ENCODE results near the gene CIB2.

The CIB2 gene

DNA sequence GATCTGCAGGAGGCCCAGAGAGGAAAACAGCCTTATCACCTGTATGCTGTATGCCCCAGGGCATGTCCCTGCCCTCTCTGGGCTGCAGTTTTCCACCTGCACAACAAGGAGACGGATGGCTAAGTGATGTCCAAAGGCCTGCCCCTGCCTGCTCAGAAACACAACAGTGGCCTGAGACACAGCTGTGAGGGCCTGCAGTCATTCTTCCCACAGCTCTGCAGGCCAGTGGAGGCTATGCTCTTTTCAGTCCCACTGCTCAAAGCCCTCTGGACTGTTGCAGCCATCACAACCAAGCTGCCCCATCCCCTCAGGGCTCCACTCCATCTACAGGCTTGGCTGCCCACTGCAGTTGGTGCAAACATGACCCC lies 48.5 kb downstream of the CIB2 start:
- no peak for DNase-seq

- DNase-seq: no peak
Observed at GRCh38 chr15:78082106-78082742, 49.0 kb downstream of the CIB2 start.

DNA sequence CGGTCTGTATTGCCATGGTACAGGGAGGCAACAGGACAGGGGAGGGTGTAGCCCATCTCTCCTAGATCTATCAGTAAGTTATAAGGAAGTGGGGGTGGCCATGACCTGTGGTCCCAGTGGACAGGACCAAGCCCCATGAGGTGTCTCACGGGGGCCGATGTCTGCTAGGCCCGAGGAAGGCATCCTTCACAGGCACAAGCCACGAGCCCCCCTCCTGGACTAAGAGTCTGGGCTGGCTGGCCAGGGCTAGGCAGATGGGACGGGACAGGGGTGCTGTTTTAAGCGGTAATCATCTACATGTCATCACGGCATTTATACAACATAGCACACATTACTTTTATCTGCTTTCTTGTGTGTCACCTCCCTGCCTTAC lies 51.2 kb downstream of the CIB2 start:
- DNase-seq: no peak

- no peak for DNase-seq
Observed at GRCh38 chr15:78079298-78080087, 51.8 kb downstream of the CIB2 start.

- no peak for DNase-seq
Observed at GRCh38 chr15:78077871-78078210, 53.4 kb downstream of the CIB2 start.

- peak; percentile 76 for DNase-seq
Observed at GRCh38 chr15:78077053-78077870, 54.0 kb downstream of the CIB2 start, which contains the start of gene TBC1D2B. TBC1D2B (minus strand) TSS chr15:78077711; CDS start chr15:78077652, 59 bp downstream.

DNA sequence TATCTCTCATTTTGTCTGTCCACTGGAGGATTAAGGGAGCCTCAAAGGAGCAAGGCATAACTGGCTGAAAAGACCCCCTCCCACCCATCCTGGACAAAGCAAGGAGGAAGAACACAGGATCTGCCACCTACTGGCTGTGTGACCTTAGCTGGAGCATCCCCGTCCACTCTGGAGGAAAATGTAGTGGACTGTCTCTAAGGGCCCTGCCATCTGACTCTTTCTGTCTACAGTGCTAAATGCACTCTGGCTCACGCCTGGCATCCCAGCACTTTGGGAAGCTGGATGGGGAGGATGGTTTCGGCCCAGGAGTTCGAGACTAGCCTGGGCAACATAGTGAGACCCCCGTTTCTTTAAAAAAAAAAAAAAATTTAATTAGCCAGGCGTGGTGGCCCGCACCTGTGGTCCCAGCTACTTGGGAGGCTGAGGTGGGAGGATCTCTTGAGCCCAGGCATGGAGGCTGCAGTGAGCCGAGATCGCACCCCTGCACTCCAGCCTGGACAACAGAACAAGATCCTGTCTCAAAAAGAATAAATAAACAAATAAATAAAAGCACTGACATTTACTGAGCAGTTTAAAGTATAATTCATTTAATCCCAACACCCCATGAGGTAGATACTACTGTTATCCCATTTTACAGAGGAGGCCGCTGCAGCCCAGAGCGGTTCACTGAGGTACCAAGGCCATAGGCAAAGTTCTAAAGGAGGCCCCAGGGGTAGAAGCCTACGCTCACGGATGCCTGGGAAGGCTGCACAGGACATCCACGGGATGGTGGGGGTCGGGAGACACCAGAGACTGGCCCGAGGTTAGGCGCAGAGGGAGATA lies 54.8 kb downstream of the CIB2 start:
- DNase-seq: no peak

- no peak for DNase-seq
Observed at GRCh38 chr15:78075490-78076230, 55.6 kb downstream of the CIB2 start.

GRCh38 chr15:78073046-78073787 lies 58.0 kb downstream of the CIB2 start:
- DNase-seq: no peak

DNA sequence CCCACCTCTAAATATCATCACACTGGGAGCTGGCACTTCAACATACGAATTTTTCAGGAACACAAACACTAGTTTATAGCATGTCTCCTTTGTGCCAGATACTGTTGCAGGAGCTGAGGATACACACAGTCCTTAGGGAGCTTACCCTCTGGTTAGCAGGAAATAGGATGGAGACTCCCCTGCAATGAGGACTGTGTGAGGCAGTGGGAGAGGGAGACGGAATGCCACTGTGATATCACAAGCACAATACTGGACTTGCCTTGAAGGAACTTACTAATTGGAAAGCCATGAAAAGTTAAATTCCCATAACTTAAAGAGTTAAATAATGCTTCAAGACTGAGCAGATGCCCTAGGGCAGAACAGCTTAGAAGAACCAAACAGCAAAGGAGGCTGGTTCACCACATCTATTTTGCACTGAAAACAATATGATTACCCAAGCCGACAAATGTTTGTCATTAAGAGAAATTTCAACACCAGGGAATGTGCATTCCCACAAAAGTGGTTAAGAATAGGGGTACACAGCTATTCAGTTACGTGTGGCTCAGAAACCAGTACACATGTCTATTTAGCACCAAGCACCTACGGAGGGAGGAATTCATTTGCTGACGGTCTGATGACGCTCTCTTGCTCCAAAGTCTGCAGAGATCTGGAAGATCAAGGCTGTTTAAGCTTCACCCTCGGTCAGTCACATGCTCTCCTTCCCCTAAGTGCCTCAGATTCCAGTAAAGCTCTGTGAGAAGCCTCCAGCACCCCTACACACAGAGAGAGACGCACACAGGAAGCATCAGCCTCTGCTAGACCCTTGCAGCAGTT lies 59.0 kb downstream of the CIB2 start:
- no peak for DNase-seq

DNA sequence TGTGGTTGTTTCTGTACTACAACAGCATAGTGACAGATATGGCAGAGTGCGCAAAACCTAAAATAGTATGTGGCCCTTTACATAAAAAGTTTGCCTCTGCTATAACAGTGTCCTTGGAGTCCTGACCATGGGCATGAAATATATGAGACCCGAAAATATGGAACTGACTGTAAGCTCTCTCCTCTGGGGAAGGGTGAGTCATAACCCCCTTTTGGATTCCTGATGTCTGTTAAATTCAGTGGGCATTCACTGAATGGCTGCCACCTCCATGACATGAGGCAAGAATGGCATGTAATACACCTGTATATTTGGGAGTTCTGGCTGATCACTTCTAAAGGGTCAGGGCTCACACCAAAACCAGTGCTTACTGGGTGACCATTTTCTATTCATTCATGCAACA lies 59.9 kb downstream of the CIB2 start:
- no peak for DNase-seq

DNA sequence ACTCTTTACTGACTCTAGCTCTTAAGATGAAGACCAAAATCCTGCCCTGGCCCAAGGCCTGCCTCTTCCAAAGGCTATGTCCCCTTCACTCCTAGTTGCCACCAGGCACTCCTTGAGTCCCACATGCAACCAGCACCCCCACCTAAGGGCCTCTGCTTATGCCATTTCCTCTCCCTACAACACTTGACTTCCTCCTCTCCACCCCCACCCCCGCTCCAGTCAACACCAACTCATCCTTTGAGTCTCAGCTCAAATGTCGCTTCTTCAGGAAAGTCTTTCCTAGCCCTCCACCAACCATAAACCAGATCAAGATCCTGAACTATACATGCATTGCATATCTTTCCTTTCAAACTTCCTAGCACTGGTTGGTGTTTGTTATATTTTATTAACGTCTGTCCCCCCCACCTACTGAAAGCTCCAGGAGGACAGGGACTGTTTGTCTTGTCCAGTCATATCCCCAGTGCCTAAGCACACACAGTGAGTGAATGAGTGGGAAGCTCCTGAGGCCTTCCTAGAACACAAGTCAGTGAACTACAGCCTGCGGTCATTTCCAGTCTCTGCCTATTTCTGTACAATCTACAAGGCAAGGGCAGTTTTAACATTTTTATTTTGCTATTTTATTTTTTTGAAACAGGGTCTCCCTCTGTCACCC lies 61.1 kb downstream of the CIB2 start:
- peak; percentile 35 for DNase-seq

DNA sequence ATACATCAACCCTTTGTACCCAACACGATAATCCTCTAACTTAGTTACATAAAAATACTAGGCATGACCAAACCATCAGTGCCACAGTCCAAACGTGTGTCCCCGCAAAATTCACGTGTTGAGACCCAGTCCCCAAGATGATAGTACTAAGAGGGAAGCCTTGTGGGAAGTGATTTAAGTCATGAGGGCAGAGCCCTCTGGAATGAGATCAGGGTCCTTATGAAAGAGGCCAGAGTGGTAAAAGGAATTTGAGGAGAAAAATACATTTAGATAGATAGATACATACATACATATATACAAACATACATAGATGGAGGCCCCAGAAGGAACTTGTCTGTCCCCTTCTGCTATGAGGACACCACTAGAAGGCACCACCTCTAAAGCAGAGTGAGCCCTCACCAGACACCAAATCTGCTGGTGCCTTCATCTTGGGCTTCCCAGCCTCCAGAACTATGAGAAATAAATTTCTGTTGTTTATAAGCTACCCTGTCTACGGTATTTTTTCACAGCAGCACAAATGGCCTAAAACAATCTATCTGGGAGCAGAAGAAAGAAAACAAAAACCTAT lies 61.7 kb downstream of the CIB2 start:
- no peak for DNase-seq

GRCh38 chr15:78069052-78069414 lies 62.2 kb downstream of the CIB2 start:
- peak; percentile 32 for DNase-seq

- no peak for DNase-seq
Observed at GRCh38 chr15:78067328-78068228, 63.7 kb downstream of the CIB2 start.

- no peak for DNase-seq
Observed at GRCh38 chr15:78065973-78066946, 65.0 kb downstream of the CIB2 start.

DNA sequence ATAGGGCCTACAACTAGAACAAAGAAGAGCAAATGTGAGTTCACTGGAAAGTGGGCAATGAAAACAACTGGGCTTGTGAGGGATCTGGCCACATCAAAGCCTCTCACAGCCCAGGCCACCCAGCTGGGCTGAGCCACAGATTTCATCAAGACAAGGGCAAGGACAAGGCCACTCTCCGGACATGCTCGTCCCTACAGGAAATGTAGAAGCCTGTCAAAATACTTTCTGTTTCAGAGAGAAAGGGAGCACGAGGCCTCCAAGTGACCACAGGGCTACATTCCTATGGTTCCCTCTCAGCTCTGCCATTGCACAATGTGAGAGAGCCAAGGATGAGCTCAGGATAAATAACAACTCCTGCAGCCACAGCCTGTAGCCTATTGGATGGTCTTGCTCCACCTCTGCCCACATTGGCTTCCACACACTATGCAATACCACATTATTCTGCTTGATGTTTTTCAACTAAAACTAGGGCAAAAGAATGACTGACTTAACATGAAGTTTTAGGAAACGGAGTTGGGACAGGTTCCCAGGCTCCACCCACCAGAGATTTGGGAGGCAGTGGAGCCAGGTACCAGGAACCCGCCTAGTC lies 65.9 kb downstream of the CIB2 start:
- DNase-seq: no peak
